Sigmoid colon (tissue), 7 donors: ENCODE measurements around the gene ZNF433. TPM values are rescaled to one million over a fixed set of nuclear protein-coding genes. Genes with fewer than 3 reads are reported as not detected.
A peak's percentile ranks its signal among the peaks of the same experiment; 100 is the strongest.

Experiments
- DNase-seq: peaks from one replicate; pipeline ENCODE4 v3.0.0-alpha.2; 2019
- H3K27ac ChIP-seq, 4 donors: fragments of 200-600 bp; sonication (generic); one replicate each; pipeline ENCODE4 v1.5.1; 2016 to 2019; ENCODE audit warnings: mild to moderate bottlenecking in 1 of 4
- H3K27me3 ChIP-seq, 3 donors: fragments of 200-600 bp; sonication (generic); one replicate each; pipeline ENCODE4 v1.5.1; 2019; ENCODE audit warnings: mild to moderate bottlenecking in 1 of 3
- H3K36me3 ChIP-seq, 4 donors: fragments of 200-600 bp; sonication (generic); one replicate each; pipeline ENCODE4 v1.5.1; 2016 to 2019
- H3K4me1 ChIP-seq, 4 donors: fragments of 200-600 bp; sonication (generic); one replicate each; pipeline ENCODE4 v1.5.1; 2017 to 2019
- H3K4me3 ChIP-seq, 4 donors: fragments of 200-600 bp; sonication (generic); one replicate each; pipeline ENCODE4 v1.5.1; 2017 to 2019; ENCODE audit warnings: mild to moderate bottlenecking in 2 of 4, moderate library complexity in 1 of 4
- H3K9me3 ChIP-seq, 4 donors: fragments of 200-600 bp in 3 of 4; sonication (generic) in 3 of 4; one replicate each; pipeline versions ENCODE4 v1.5.1 to v1.6.1; 2013 to 2019
- CTCF ChIP-seq, 4 experiments: fragments of 450-650 bp in 3 of 4; fragments of 200-600 bp in 1 of 4; IDR thresholded peaks; one replicate each; pipeline ENCODE4 v1.5.1; 2016 to 2019; ENCODE audit warnings: antibody characterized with exemption in 4 of 4, mild to moderate bottlenecking in 3 of 4, moderate library complexity in 2 of 4
- EP300 ChIP-seq, 4 donors: sonication (generic); formaldehyde crosslinking; IDR thresholded peaks; one replicate each; pipeline ENCODE4 v1.6.1; 2017; ENCODE audit warnings: antibody characterized with exemption in 4 of 4
- POLR2A ChIP-seq, 2 donors: fragments of 450-650 bp; IDR thresholded peaks; one replicate each; pipeline ENCODE4 v1.6.1; 2016; ENCODE audit warnings: antibody characterized with exemption in 2 of 2, mild to moderate bottlenecking in 2 of 2, moderate library complexity in 2 of 2
- POLR2AphosphoS5 ChIP-seq, 4 donors: sonication (generic); formaldehyde crosslinking; IDR thresholded peaks; one replicate each; pipeline ENCODE4 v1.6.1; 2017; ENCODE audit warnings: antibody characterized with exemption in 4 of 4
- WGBS, 2 donors: extraction: QIAGEN DNeasy Blood & Tissue Kit; methylation state at CpG; one replicate each; pipeline ENCODE4 v1.1.7; 2013; 5-methylcytosine and 5-hydroxymethylcytosine counted together
- intact Hi-C: fragments of 100-400 bp; cut with DNase I; formaldehyde crosslinking; loops from one replicate; pipeline ENCODE4 v1.15.1; 2023
- polyA plus RNA-seq, 3 donors: library from polyadenylated mRNA; stranded (reverse); fragments of 200-250 nt; gene quantifications; one replicate each; pipeline ENCODE4 v1.2.3, GENCODE V29; 2013
- total RNA-seq, 4 donors: library from RNA; depleted of rRNA; stranded (reverse); fragments of >200 nt; gene quantifications; one replicate each; pipeline ENCODE4 v1.1.0, GENCODE V29; 2016
- donor health status: healthy with polysubstance abuse.
- donor health status: Bipolar disorder and iron deficiency.
- donor health status: healthy.

The ZNF433 gene
- total and polyA plus RNA-seq, 7 donors: 1.2 to 16.9 (median 2.9) TPM

DNA sequence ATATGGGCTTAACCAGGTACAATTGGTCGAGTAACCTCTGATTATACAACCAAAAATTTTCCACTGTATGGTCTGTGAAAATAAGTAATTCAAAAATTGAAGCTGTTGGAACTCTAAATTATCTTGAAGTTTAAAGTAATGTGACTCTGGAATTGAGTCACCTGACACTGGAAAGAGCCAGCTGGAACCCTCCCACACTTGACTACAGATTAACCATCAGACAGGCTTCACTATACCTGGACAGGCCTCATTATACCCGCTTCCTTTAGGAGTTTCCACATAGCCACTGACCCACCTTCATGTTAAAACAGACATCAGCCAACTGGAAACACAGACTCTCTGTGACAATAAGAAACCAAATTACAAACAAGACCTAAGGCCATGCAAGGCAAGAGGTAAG, 1.3 kb downstream of the ZNF433 start:
- TF ChIP-seq CTCF (IDR thresholded peaks at IDR 0.05) (no peak), POLR2AphosphoS5 (IDR thresholded peaks at IDR 0.05) (no peak), EP300 (IDR thresholded peaks at IDR 0.05) (no peak), POLR2A (IDR thresholded peaks at IDR 0.05) (no peak)

GRCh38 chr19:12015753-12016116, 19.7 kb downstream of the ZNF433 start:
- H3K9me3 ChIP-seq: peaks cover 11 to 51% (median 21%) of the 10 kb centered on the region in 4 donors
- H3K4me3 ChIP-seq: no peak overlapping the region
- peaks cover 21 to 54% (median 37%) of the 10 kb centered on the region in 4 donors for H3K36me3 ChIP-seq
- no peaks in the 10 kb centered on the region for H3K27me3 ChIP-seq
- no peaks in the 10 kb centered on the region for H3K4me1 ChIP-seq
- 89 to 91% methylated on average over 2 of the region's 2 CpGs for WGBS, 2 donors
- TF ChIP-seq CTCF (IDR thresholded peaks at IDR 0.05): no peak
- TF ChIP-seq POLR2AphosphoS5 (IDR thresholded peaks at IDR 0.05): no peak
- TF ChIP-seq EP300 (IDR thresholded peaks at IDR 0.05): no peak
- TF ChIP-seq POLR2A (IDR thresholded peaks at IDR 0.05): no peak
- H3K27ac ChIP-seq: no peak overlapping the region
- intact Hi-C loops: no loop called here
- no peak for DNase-seq

More for the DNA sequence above, 1.3 kb downstream of the ZNF433 start:
- Histone ChIP-seq H3K27me3 (no peaks in the 10 kb centered on the region), H3K9me3 (no peaks in the 10 kb centered on the region), H3K36me3 (no peaks in the 10 kb centered on the region), H3K4me3 (peak overlapping the region in 3 of 4 donors; percentile 85 to 95 (median 91)), H3K27ac (peak overlapping the region in 2 of 4 donors; percentile 84 to 90), H3K4me1 (peaks cover 0 to 15% (median 14%) of the 10 kb centered on the region in 4 donors)
- no peak for DNase-seq
- 89 to 91% methylated on average over 2 of the region's 2 CpGs for WGBS, 2 donors
- intact Hi-C loops: loop anchor here (10.0 kb wide), 1 partner anchor 69 kb away; the partner anchor contains the start of gene ZNF763

GRCh38 chr19:12015015-12015752, 20.3 kb downstream of the ZNF433 start:
- peaks cover 21 to 54% (median 37%) of the 10 kb centered on the region in 4 donors for H3K36me3 ChIP-seq
- 98 to 99% methylated on average over 9 of the region's 9 CpGs for WGBS, 2 donors
- intact Hi-C loops: no loop called here

GRCh38 chr19:12000152-12000981, 35.1 kb downstream of the ZNF433 start:
- no peak overlapping the region for H3K4me3 ChIP-seq
- H3K4me1 ChIP-seq: no peaks in the 10 kb centered on the region
- H3K27me3 ChIP-seq: no peaks in the 10 kb centered on the region
- no peak overlapping the region for H3K27ac ChIP-seq
- DNase-seq: no peak
- peaks cover 0 to 18% (median 2%) of the 10 kb centered on the region in 4 donors for H3K36me3 ChIP-seq
- no peaks in the 10 kb centered on the region for H3K9me3 ChIP-seq
- 71 to 90% methylated on average over 9 of the region's 9 CpGs for WGBS, 2 donors
- intact Hi-C loops: no loop called here
- no peak for TF ChIP-seq POLR2AphosphoS5 (IDR thresholded peaks at IDR 0.05)
- TF ChIP-seq POLR2A (IDR thresholded peaks at IDR 0.05): no peak
- TF ChIP-seq EP300 (IDR thresholded peaks at IDR 0.05): no peak
- no peak for TF ChIP-seq CTCF (IDR thresholded peaks at IDR 0.05)

More at GRCh38 chr19:12015015-12015752, 20.3 kb downstream of the ZNF433 start:
- H3K27me3 ChIP-seq: no peaks in the 10 kb centered on the region
- TF ChIP-seq CTCF (IDR thresholded peaks at IDR 0.05): no peak
- TF ChIP-seq POLR2A (IDR thresholded peaks at IDR 0.05): no peak
- TF ChIP-seq POLR2AphosphoS5 (IDR thresholded peaks at IDR 0.05): no peak
- TF ChIP-seq EP300 (IDR thresholded peaks at IDR 0.05): no peak
- H3K4me3 ChIP-seq: no peak overlapping the region
- no peaks in the 10 kb centered on the region for H3K4me1 ChIP-seq
- peaks cover 11 to 53% (median 21%) of the 10 kb centered on the region in 4 donors for H3K9me3 ChIP-seq
- DNase-seq: no peak
- H3K27ac ChIP-seq: no peak overlapping the region
